Smooth muscle cell (in vitro differentiated cells): ENCODE data around the gene CBLB. TPM values are rescaled to one million over a fixed set of nuclear protein-coding genes. Genes with fewer than 3 reads are reported as not detected.

ENCODE experiments used
- DNase-seq: peaks from one replicate; lab custom pipeline; 2025; ENCODE audit not compliant: unreplicated experiment; lab: John Stamatoyannopoulos, UW
- H2AFZ ChIP-seq: fragments of 200-600 bp; sonication (generic); 2 replicates; pipeline ENCODE4 v1.6.0; 2016; ENCODE audit warnings: antibody characterized with exemption, low read depth, mild to moderate bottlenecking
- H3F3A ChIP-seq: fragments of 200-600 bp; sonication (generic); 2 replicates; pipeline ENCODE4 v1.6.0; 2017; ENCODE audit warnings: antibody characterized with exemption, low read depth
- H3K27ac ChIP-seq: fragments of 200-600 bp; sonication (generic); 2 replicates; pipeline ENCODE4 v1.5.1; 2016; ENCODE audit warnings: low read depth, mild to moderate bottlenecking
- H3K27me3 ChIP-seq: fragments of 200-600 bp; sonication (generic); 2 replicates; pipeline ENCODE4 v1.6.1; 2016; ENCODE audit warnings: low read depth, mild to moderate bottlenecking
- H3K36me3 ChIP-seq: fragments of 200-600 bp; sonication (generic); 2 replicates; pipeline ENCODE4 v1.5.1; 2016; ENCODE audit warnings: low read depth
- H3K4me1 ChIP-seq: fragments of 200-600 bp; sonication (generic); 2 replicates; pipeline ENCODE4 v1.5.1; 2016; ENCODE audit warnings: low read depth
- H3K4me2 ChIP-seq: fragments of 200-600 bp; sonication (generic); 2 replicates; pipeline ENCODE4 v1.6.0; 2016; ENCODE audit warnings: mild to moderate bottlenecking
- H3K4me3 ChIP-seq: fragments of 200-600 bp; sonication (generic); 2 replicates; pipeline ENCODE4 v1.5.1; 2016; ENCODE audit warnings: mild to moderate bottlenecking
- H3K79me2 ChIP-seq: fragments of 200-600 bp; sonication (generic); 2 replicates; pipeline ENCODE4 v1.6.0; 2016; ENCODE audit warnings: low read depth, mild to moderate bottlenecking
- H3K9ac ChIP-seq: fragments of 200-600 bp; sonication (generic); 2 replicates; pipeline ENCODE4 v1.6.0; 2016; ENCODE audit warnings: low read depth
- H3K9me3 ChIP-seq: fragments of 200-600 bp; sonication (generic); replicated peaks from 2 replicates; pipeline ENCODE4 v1.5.1; 2016; ENCODE audit warnings: low read depth
- H4K20me1 ChIP-seq: fragments of 200-600 bp; sonication (generic); 2 replicates; pipeline ENCODE4 v1.6.0; 2016; ENCODE audit warnings: low read depth
- WGBS: methylation state at CpG from one replicate; pipeline ENCODE4 v1.1.7; 2016; ENCODE audit warnings: low lambda C conversion rate; 5-methylcytosine and 5-hydroxymethylcytosine counted together
- polyA plus RNA-seq: library from polyadenylated mRNA; unstranded; fragments of >200 nt; fragmentation: Nextera tagmentation; extraction: Ambion mirVana; gene quantifications from 2 replicates; pipeline ENCODE4 v1.2.1, GENCODE V29; 2016
- total RNA-seq: library from RNA; depleted of rRNA; stranded (reverse); fragments of >200 nt; gene quantifications from 2 replicates; pipeline ENCODE4 v1.2.3, GENCODE V29; 2014
- TF ChIP-seq, protein P1 (sequence below): fragments of 200-600 bp; sonication (generic); IDR thresholded peaks from 2 replicates; pipeline ENCODE4 v1.5.1; 2017; ENCODE audit warnings: borderline replicate concordance, mild to moderate bottlenecking, antibody characterized with exemption; ENCODE audit not compliant: insufficient read depth, poor library complexity, severe bottlenecking

The CBLB gene
- total and polyA plus RNA-seq, 2 experiments from 2014 or later: 13.9 to 38.9 TPM

DNA sequence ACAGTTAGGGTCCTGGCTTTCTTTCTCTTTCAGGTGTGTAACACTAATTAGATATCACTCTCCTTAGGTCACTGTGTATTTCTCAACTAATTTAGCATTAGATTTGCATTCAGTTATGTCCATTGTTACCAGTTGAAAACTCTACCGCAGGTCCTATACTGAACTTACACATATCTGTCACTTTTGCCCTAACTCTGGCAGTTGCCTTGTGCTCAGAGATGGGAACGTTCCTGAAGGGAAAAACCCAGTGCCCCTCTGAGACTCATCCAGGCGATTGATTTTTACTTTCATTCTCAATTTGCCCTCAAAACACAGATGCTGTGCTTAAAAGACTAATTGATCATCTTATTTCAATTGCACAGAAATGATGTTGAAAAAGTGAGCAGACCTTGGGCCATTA lies 253.0 kb downstream of the CBLB start:
- no peaks in the 10 kb centered on the region for H3K36me3 ChIP-seq
- H3K9me3 ChIP-seq: no peaks in the 10 kb centered on the region
- H3K27ac ChIP-seq: no peak overlapping the region
- H3K4me3 ChIP-seq: no peak overlapping the region
- TF ChIP-seq, protein P1, sequence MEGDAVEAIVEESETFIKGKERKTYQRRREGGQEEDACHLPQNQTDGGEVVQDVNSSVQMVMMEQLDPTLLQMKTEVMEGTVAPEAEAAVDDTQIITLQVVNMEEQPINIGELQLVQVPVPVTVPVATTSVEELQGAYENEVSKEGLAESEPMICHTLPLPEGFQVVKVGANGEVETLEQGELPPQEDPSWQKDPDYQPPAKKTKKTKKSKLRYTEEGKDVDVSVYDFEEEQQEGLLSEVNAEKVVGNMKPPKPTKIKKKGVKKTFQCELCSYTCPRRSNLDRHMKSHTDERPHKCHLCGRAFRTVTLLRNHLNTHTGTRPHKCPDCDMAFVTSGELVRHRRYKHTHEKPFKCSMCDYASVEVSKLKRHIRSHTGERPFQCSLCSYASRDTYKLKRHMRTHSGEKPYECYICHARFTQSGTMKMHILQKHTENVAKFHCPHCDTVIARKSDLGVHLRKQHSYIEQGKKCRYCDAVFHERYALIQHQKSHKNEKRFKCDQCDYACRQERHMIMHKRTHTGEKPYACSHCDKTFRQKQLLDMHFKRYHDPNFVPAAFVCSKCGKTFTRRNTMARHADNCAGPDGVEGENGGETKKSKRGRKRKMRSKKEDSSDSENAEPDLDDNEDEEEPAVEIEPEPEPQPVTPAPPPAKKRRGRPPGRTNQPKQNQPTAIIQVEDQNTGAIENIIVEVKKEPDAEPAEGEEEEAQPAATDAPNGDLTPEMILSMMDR: no peak
- no peak for DNase-seq
- H3K79me2 ChIP-seq: no peaks in the 10 kb centered on the region
- no peak overlapping the region for H2AFZ ChIP-seq
- no peak overlapping the region for H3K4me2 ChIP-seq
- 96% methylated on average over 3 of the region's 3 CpGs for WGBS
- peaks cover 12% of the 10 kb centered on the region for H3K4me1 ChIP-seq
- no peaks in the 10 kb centered on the region for H3K27me3 ChIP-seq
- H3K9ac ChIP-seq: no peak overlapping the region
- no peaks in the 10 kb centered on the region for H4K20me1 ChIP-seq
- H3F3A ChIP-seq: no peaks in the 10 kb centered on the region

DNA sequence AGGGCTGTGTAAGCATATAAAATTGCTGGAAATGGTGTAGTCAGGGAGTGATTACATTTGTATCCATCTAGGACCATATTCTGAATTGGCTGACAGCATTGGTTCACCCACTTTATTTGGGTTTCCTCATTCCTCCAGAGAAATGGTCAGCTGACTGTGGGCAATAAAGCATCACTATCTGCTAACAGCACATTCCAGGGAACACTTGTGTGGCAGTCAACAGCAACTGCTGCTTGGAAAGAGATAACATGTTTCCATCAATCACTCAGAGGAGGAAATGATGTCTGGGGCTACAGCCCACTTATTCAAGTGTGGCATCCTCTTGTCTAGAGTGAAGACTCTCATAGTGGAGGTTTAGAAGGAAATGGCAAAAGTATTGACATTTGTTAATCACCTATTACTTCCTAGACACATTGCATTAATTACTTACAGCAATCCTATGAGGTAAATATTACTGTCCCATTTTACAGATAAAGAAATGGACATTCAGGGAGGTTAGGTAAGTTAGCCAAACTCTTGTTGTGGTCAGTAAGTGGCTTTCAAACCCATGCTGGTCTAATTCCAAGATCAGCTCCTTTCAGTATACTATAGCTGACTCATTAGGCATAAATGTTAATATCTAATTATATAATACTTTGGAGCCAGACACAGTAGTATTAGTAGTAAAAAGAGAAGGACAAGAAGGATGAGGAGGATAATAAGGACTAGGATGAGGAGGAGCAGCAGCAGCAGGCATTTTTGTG lies 254.4 kb downstream of the CBLB start:
- Histone ChIP-seq H3K79me2 (no peaks in the 10 kb centered on the region), H3K36me3 (no peaks in the 10 kb centered on the region), H3K4me2 (no peak overlapping the region), H4K20me1 (no peaks in the 10 kb centered on the region), H3K9ac (no peak overlapping the region), H2AFZ (no peak overlapping the region), H3K27ac (no peak overlapping the region), H3K27me3 (no peaks in the 10 kb centered on the region), H3K4me1 (peaks cover 12% of the 10 kb centered on the region), H3K4me3 (no peak overlapping the region), H3K9me3 (no peaks in the 10 kb centered on the region), H3F3A (no peaks in the 10 kb centered on the region)
- no peak for DNase-seq
- TF ChIP-seq, protein P1: no peak

DNA sequence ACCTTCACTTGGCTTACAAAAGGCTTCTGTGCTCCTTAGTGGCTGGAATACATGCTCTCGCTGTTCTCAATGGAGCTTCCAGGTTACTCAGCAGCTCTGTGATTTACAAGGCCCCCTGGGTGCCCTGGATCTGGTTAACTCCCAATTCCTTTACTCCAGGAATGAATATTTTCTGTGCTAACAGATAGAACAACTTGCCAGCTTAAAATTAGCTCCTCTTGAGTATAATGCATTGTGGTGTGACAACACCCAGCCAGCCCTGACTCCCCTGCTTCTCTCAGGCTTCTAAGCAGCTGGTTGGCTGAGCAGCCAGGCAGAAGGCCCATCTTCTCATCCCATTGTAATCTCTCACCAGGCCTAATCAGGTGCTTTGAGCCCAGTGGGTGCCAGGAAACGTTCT lies 255.7 kb downstream of the CBLB start:
- Histone ChIP-seq H3K4me2 (no peak overlapping the region), H3K4me1 (peaks cover 12% of the 10 kb centered on the region), H3K9me3 (no peaks in the 10 kb centered on the region), H3F3A (no peaks in the 10 kb centered on the region), H4K20me1 (no peaks in the 10 kb centered on the region), H2AFZ (no peak overlapping the region), H3K9ac (no peak overlapping the region), H3K36me3 (no peaks in the 10 kb centered on the region), H3K27ac (peak overlapping the region; percentile 5), H3K79me2 (no peaks in the 10 kb centered on the region), H3K4me3 (no peak overlapping the region), H3K27me3 (no peaks in the 10 kb centered on the region)
- WGBS: 66% methylated on average over 2 of the region's 2 CpGs
- no peak for DNase-seq
- TF ChIP-seq, protein P1: no peak
